Tibial nerve (tissue), 4 donors: Measurements from ENCODE around the gene MRPL40. TPM values are rescaled to one million over a fixed set of nuclear protein-coding genes. Genes with fewer than 3 reads are reported as not detected.

ENCODE experiments used
- DNase-seq, 2 donors: peaks; one replicate each; pipeline ENCODE4 v3.0.0-alpha.2; 2019; ENCODE audit warnings: low spot score in 2 of 2
- H3K27ac ChIP-seq, 4 donors: fragments of 200-600 bp; sonication (generic) in 3 of 4; one replicate each; pipeline ENCODE4 v1.5.1; 2017 to 2019; ENCODE audit warnings: mild to moderate bottlenecking in 1 of 4
- H3K27me3 ChIP-seq, 2 donors: fragments of 200-600 bp; sonication (generic) in 1 of 2; one replicate each; pipeline versions ENCODE4 v1.5.1 to v1.6.0; 2017 to 2019
- H3K36me3 ChIP-seq, 3 donors: fragments of 200-600 bp; sonication (generic); one replicate each; pipeline ENCODE4 v1.5.1; 2018 to 2019
- H3K4me1 ChIP-seq, 4 donors: fragments of 200-600 bp; sonication (generic) in 3 of 4; one replicate each; pipeline ENCODE4 v1.5.1; 2017 to 2019
- H3K4me3 ChIP-seq, 4 donors: fragments of 200-600 bp; sonication (generic) in 3 of 4; one replicate each; pipeline ENCODE4 v1.5.1; 2017 to 2019; ENCODE audit warnings: mild to moderate bottlenecking in 1 of 4, moderate library complexity in 1 of 4
- H3K9me3 ChIP-seq, 4 donors: fragments of 200-600 bp; sonication (generic) in 3 of 4; one replicate each; pipeline ENCODE4 v1.5.1; 2017 to 2019
- CTCF ChIP-seq, 5 experiments: fragments of 200-600 bp in 3 of 5; fragments of 450-650 bp in 2 of 5; sonication (generic) in 3 of 5; IDR thresholded peaks; one replicate each; pipeline ENCODE4 v1.5.1; 2016 to 2019; ENCODE audit warnings: antibody characterized with exemption in 5 of 5, mild to moderate bottlenecking in 3 of 5, moderate library complexity in 2 of 5
- EP300 ChIP-seq, 2 donors: sonication (generic); formaldehyde crosslinking; IDR thresholded peaks; one replicate each; pipeline ENCODE4 v1.6.1; 2017; ENCODE audit warnings: antibody characterized with exemption in 2 of 2, mild to moderate bottlenecking in 1 of 2
- POLR2A ChIP-seq, 2 donors: fragments of 450-650 bp; IDR thresholded peaks; one replicate each; pipeline ENCODE4 v1.6.1; 2017; ENCODE audit warnings: antibody characterized with exemption in 2 of 2, mild to moderate bottlenecking in 2 of 2, moderate library complexity in 2 of 2
- WGBS, 2 donors: methylation state at CpG; one replicate each; pipeline ENCODE4 v1.1.5; 2018; 5-methylcytosine and 5-hydroxymethylcytosine counted together
- total RNA-seq, 4 donors: library from RNA; depleted of rRNA; stranded (reverse); fragments of >200 nt; gene quantifications; one replicate each; pipeline ENCODE4 v1.1.0, GENCODE V29; 2016

The MRPL40 gene
- total RNA-seq, 4 donors from 2014 or later, result 11.4 to 37.8 (median 23.8) TPM

GRCh38 chr22:19401483-19401882 lies 30.9 kb upstream of the MRPL40 start:
- no peaks in the 10 kb centered on the region for H3K27me3 ChIP-seq
- H3K4me3 ChIP-seq, result no peak overlapping the region
- H3K27ac ChIP-seq, result no peak overlapping the region
- H3K4me1 ChIP-seq, result no peaks in the 10 kb centered on the region
- peaks cover 0 to 77% (median 5%) of the 10 kb centered on the region in 3 donors for H3K36me3 ChIP-seq
- no peak for DNase-seq
- 97 to 98% methylated on average over 4 of the region's 4 CpGs for WGBS, 2 donors
- TF ChIP-seq EP300 (IDR thresholded peaks at IDR 0.05) (no peak), POLR2A (IDR thresholded peaks at IDR 0.05) (no peak), CTCF (IDR thresholded peaks at IDR 0.05) (no peak)
- H3K9me3 ChIP-seq, result no peaks in the 10 kb centered on the region

DNA sequence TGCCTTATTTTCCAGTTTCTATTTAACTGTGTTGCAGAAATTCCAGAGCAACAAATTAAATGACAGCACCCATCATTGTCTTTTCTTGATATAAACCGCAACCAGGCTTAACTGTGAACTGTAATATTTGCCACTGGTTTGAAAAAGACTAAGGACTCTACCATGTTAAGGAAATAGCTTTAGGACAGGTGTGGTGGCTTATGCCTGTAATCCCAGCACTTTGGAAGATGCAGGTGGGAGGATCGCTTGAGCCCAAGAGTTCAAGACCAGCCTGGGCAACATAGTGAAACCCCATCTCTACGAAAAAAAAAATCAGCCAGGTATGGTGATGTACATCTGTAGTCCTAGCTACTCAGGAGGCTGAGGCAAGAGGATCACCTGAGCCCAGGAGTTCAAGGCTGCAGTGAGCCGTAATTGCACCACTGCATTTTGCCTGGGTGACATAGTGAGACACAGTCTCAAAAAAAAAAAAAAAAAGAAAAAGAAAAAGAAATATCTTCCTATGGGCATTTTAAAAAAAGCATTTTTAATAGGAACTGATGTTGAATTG lies 29.6 kb upstream of the MRPL40 start:
- H3K27me3 ChIP-seq, result no peaks in the 10 kb centered on the region
- TF ChIP-seq EP300 (IDR thresholded peaks at IDR 0.05) (no peak), POLR2A (IDR thresholded peaks at IDR 0.05) (no peak), CTCF (IDR thresholded peaks at IDR 0.05) (no peak)
- H3K4me1 ChIP-seq, result no peaks in the 10 kb centered on the region
- peaks cover 0 to 77% (median 3%) of the 10 kb centered on the region in 3 donors for H3K36me3 ChIP-seq
- no peak for DNase-seq
- H3K9me3 ChIP-seq, result no peaks in the 10 kb centered on the region
- 92 to 96% methylated on average over 4 of the region's 4 CpGs for WGBS, 2 donors
- H3K4me3 ChIP-seq, result no peak overlapping the region
- H3K27ac ChIP-seq, result no peak overlapping the region

DNA sequence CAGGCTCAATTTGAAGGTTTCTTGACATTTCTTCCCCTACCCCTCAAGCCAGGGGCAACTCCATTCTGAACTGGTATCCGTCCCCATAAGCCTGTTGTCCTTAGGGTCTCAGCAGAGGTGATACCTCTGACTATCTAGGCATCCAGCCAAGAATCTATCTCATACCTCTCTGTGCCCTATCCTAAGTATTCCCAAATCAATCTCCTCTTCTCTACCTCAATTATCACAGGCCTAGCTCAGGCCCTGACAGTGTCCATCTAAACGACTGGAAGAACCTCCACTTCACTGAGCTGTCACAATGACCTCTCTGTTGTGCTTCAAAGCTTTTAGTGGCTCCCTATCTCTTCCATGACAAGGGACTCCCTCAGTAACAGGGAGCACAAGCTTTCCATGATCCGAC lies 27.7 kb upstream of the MRPL40 start:
- no peak for DNase-seq
- 82 to 83% methylated on average over 3 of the region's 3 CpGs for WGBS, 2 donors
- H3K4me1 ChIP-seq, result no peaks in the 10 kb centered on the region
- no peak overlapping the region for H3K4me3 ChIP-seq
- H3K9me3 ChIP-seq, result no peaks in the 10 kb centered on the region
- no peak overlapping the region for H3K27ac ChIP-seq
- TF ChIP-seq CTCF (IDR thresholded peaks at IDR 0.05) (no peak), EP300 (IDR thresholded peaks at IDR 0.05) (no peak), POLR2A (IDR thresholded peaks at IDR 0.05) (no peak)
- peaks cover 0 to 77% (median 12%) of the 10 kb centered on the region in 3 donors for H3K36me3 ChIP-seq
- no peaks in the 10 kb centered on the region for H3K27me3 ChIP-seq

- Histone ChIP-seq H3K4me3 (no peak overlapping the region), H3K9me3 (no peaks in the 10 kb centered on the region), H3K27ac (no peak overlapping the region), H3K4me1 (no peaks in the 10 kb centered on the region), H3K27me3 (no peaks in the 10 kb centered on the region), H3K36me3 (peaks cover 0 to 78% (median 16%) of the 10 kb centered on the region in 3 donors)
- WGBS, 2 donors, result 91 to 93% methylated on average over 4 of the region's 4 CpGs
- DNase-seq, result no peak
- TF ChIP-seq POLR2A (IDR thresholded peaks at IDR 0.05) (no peak), CTCF (IDR thresholded peaks at IDR 0.05) (no peak), EP300 (IDR thresholded peaks at IDR 0.05) (no peak)
These were observed 27.2 kb upstream of the MRPL40 start for GRCh38 chr22:19405133-19405532.

GRCh38 chr22:19405652-19406051 lies 26.7 kb upstream of the MRPL40 start:
- H3K4me1 ChIP-seq, result no peaks in the 10 kb centered on the region
- H3K36me3 ChIP-seq, result peaks cover 0 to 77% (median 20%) of the 10 kb centered on the region in 3 donors
- no peak overlapping the region for H3K27ac ChIP-seq

More at GRCh38 chr22:19405652-19406051, 26.7 kb upstream of the MRPL40 start:
- no peak for TF ChIP-seq EP300 (IDR thresholded peaks at IDR 0.05)
- TF ChIP-seq CTCF (IDR thresholded peaks at IDR 0.05), result no peak
- TF ChIP-seq POLR2A (IDR thresholded peaks at IDR 0.05), result no peak
- 97 to 100% methylated on average over 8 of the region's 8 CpGs for WGBS, 2 donors
- DNase-seq, result no peak
- Histone ChIP-seq H3K27me3 (no peaks in the 10 kb centered on the region), H3K9me3 (no peaks in the 10 kb centered on the region), H3K4me3 (no peak overlapping the region)
